Measurements from ENCODE around the gene SMTNL1.
"Not testable (repeated sequence)": the region's sequence is repeated elsewhere in the genome, so short reads cannot be mapped to it uniquely, and the experiment has no call there.

SMTNL1 gene

GRCh38 chr11:57508341-57509170 is 28.8 kb upstream of the SMTNL1 start:
- no peak for DNase-seq

- no peak for DNase-seq
Measured at GRCh38 chr11:57511741-57512430, 25.5 kb upstream of the SMTNL1 start.

GRCh38 chr11:57512646-57513451 is 24.5 kb upstream of the SMTNL1 start:
- DNase-seq = no peak

- DNase-seq = no peak
Measured at GRCh38 chr11:57513452-57513795, 24.0 kb upstream of the SMTNL1 start.

GRCh38 chr11:57513911-57514537 is 23.4 kb upstream of the SMTNL1 start:
- DNase-seq = peak; percentile 17

GRCh38 chr11:57514538-57515331 is 22.7 kb upstream of the SMTNL1 start:
- DNase-seq = peak; percentile 23

GRCh38 chr11:57515332-57516060 is 21.9 kb upstream of the SMTNL1 start, which contains the start of gene SLC43A1:
Gene SLC43A1, minus strand, starts transcription at chr11:57515702. Its CDS starts 1,591 bp downstream, at chr11:57514111.
- peak; percentile 47 for DNase-seq

GRCh38 chr11:57516061-57516443 is 21.3 kb upstream of the SMTNL1 start:
- no peak for DNase-seq

- no peak for DNase-seq
Measured at GRCh38 chr11:57521116-57521515, 16.3 kb upstream of the SMTNL1 start.

GRCh38 chr11:57523419-57523818 is 14.0 kb upstream of the SMTNL1 start:
- no peak for DNase-seq

- peak; percentile 43 for DNase-seq
Measured at GRCh38 chr11:57527056-57527631, 10.3 kb upstream of the SMTNL1 start.

- no peak for DNase-seq
Measured at GRCh38 chr11:57529012-57529411, 8.4 kb upstream of the SMTNL1 start.

- no peak for DNase-seq
Measured at GRCh38 chr11:57530215-57530595, 7.2 kb upstream of the SMTNL1 start.

- peak; percentile 97 for DNase-seq
Measured at GRCh38 chr11:57530596-57531507, 6.5 kb upstream of the SMTNL1 start, which contains the start of gene TIMM10. Gene TIMM10, minus strand, starts transcription at chr11:57530754. Its CDS starts 565 bp downstream, at chr11:57530189.

- not testable (repeated sequence) for DNase-seq
Measured at GRCh38 chr11:57534449-57534848, 2.9 kb upstream of the SMTNL1 start.

- DNase-seq = no peak
Measured at GRCh38 chr11:57539342-57539741, 1.9 kb downstream of the SMTNL1 start.

- DNase-seq = no peak
Measured at GRCh38 chr11:57541169-57541568, 3.8 kb downstream of the SMTNL1 start.

- DNase-seq = no peak
Measured at GRCh38 chr11:57542582-57542981, 5.2 kb downstream of the SMTNL1 start.

GRCh38 chr11:57543593-57543992 is 6.2 kb downstream of the SMTNL1 start:
- no peak for DNase-seq

GRCh38 chr11:57544566-57544965 is 7.2 kb downstream of the SMTNL1 start:
- no peak for DNase-seq
